Fibroblast of pulmonary artery (primary cell): ENCODE results near the gene SETD3.
A peak's percentile ranks its signal among the peaks of the same experiment; 100 is the strongest.

Experiments used
- DNase-seq: peaks from one replicate; pipeline ENCODE4 v3.0.0-alpha.2; 2010; ENCODE audit warnings: low read depth
- H3K4me3 ChIP-seq: replicated peaks from 2 replicates; pipeline ENCODE4 v1.5.1; 2011; ENCODE audit warnings: low read depth, mild to moderate bottlenecking, control low read depth, low read length, moderate library complexity
- TF ChIP-seq, protein P1 (sequence below): IDR thresholded peaks from 2 replicates; pipeline ENCODE4 v1.5.1; 2011; ENCODE audit warnings: mild to moderate bottlenecking, control low read depth, low read length, inconsistent platforms; ENCODE audit errors: missing control alignments

SETD3 gene

DNA sequence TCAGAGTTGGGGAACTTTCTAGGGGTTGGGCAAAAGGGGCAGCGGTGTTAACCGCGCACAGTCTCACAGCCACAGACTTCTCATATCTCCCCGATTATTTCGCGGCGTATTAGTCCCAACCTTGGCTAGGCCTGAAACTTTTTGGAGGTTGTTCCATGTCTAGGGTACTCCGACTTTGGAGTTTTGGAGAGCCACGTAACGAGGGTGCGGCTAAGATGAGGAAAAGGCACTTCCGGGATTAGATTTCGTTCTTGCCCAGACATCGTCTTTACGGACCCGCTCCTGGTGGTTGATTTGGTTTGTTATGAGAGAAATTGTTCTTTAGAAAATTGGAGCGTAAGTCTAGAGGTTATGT, 1.1 kb upstream of the SETD3 start:
- DNase-seq, result peak; percentile 38
- peak overlapping the region; percentile 99 for H3K4me3 ChIP-seq
- TF ChIP-seq, protein P1, sequence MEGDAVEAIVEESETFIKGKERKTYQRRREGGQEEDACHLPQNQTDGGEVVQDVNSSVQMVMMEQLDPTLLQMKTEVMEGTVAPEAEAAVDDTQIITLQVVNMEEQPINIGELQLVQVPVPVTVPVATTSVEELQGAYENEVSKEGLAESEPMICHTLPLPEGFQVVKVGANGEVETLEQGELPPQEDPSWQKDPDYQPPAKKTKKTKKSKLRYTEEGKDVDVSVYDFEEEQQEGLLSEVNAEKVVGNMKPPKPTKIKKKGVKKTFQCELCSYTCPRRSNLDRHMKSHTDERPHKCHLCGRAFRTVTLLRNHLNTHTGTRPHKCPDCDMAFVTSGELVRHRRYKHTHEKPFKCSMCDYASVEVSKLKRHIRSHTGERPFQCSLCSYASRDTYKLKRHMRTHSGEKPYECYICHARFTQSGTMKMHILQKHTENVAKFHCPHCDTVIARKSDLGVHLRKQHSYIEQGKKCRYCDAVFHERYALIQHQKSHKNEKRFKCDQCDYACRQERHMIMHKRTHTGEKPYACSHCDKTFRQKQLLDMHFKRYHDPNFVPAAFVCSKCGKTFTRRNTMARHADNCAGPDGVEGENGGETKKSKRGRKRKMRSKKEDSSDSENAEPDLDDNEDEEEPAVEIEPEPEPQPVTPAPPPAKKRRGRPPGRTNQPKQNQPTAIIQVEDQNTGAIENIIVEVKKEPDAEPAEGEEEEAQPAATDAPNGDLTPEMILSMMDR, result no peak

DNA sequence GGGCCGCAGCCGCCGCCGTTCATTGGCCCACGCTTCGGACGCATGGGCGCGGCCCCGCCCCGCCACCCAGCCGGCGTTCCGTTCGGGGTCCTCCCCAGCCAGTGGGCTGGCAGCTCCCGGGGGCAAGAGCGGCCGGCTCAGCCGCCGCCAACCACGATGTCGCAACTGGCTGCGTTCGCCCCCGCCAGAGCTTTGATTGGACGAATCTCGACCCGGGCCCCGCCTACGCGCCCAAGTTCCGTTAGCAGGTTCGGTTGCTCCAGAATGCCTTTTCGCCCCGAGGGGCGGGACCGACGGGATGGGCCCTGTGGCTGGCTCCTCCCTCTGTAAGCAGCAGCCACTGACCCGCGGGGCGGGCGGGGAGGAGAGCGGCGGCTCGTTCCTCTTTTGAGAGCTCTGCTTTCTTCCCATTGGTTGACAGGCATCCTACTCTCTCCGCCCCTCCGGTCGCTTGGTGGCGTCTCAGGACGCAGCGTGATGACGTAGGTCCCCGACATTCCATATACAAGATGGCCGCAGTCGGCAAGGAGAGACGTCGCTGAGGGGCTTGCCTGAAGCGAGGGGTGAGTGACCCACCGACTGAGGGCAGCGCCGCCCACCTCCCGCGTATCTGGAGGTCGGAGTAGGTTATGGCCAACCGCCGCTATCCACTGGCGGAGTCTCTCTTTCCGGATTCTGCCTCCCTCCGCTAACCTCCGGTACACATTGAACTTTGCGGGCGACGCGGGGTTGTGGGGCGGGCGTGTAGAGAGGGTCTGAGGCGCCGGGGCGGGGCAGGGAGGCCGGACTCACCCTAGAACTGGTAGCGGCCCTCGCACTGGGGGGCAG, 472 bp upstream of the SETD3 start, which contains the start of gene CCNK:
Gene CCNK, plus strand, starts transcription at position 493 of the 828 bp plus-strand sequence. CDS start 11,269 bp downstream, outside the sequence.
- peak; percentile 100 for DNase-seq
- H3K4me3 ChIP-seq, result peak within 1 kb of the TSS; percentile 99
- TF ChIP-seq, protein P1, result no peak

DNA sequence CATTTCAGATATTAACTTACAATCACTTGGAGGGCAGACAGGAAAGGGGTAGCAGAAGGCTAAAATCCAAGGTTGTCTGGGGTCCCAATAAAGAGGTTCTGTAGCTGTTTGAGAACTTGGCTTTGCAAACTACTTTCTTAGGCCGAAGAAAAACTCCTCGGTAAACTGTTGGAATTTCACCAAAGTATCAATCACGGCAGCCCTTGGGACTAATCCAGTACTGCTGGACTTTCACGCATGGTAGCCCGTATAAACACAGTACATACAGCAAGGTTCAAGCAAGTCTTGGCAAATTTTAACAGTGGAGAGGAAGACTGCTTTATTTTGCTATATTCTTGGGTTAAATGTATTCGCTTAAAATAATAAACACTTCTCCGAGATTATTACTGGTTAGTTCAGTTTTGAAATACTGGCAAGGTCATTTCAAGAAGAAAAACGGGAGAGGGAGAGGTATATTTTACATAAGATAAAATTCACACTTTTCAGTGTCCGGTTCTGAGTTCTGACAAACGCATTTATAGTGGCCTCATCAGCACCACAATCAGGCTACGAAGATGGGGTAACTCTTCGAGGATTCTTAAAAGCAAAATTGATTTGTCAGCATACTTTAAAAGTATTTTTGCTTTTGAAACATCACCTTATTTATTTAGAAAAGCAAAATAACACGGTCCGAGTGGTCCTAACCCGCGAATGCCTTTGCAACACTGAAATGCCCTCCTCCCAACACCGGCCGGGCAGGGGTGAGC, 1.3 kb downstream of the SETD3 start:
- peak overlapping the region; percentile 73 for H3K4me3 ChIP-seq
- peak; percentile 10 for DNase-seq
- TF ChIP-seq, protein P1, result no peak

DNA sequence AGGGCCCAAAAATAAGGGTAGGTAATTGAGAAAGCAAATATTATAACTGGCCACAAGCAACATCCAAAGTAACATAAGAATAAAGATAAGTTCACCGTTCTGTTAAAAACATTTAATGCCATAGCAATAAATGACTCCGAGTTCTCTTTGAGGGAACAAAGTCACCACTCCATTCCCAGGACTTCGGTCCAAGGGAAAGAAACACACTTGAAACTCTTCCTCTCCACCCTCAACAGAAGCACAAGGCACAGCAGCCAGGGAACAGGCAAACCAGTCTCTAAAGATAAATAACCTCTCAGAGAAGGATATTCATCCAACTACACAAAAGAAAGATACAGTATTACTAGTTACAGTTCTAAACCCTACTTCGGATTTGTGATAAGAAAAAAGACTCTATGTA, 2.5 kb downstream of the SETD3 start:
- H3K4me3 ChIP-seq, result no peak overlapping the region
- DNase-seq, result no peak
- TF ChIP-seq, protein P1, result no peak

DNA sequence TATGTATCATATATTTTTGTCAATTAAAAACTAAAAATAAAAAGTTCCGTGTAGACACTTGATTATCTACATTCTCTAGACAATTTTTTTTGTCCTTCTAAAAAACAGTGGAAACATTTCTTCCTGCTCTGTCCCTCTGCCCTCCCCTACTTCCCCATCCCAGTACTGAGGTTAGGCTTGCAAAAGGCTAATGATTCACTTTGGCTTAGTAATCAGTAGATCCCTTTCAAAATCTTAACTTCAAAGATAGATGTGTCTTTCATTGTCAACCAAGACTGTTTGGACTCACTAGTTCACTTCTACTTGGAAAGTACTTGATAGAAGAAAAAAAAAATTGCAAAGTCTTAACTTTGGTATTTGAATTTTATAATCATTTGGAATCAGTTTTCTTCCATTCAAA, 3.8 kb downstream of the SETD3 start:
- DNase-seq, result peak; percentile 25
- TF ChIP-seq, protein P1, result no peak
- no peak overlapping the region for H3K4me3 ChIP-seq

DNA sequence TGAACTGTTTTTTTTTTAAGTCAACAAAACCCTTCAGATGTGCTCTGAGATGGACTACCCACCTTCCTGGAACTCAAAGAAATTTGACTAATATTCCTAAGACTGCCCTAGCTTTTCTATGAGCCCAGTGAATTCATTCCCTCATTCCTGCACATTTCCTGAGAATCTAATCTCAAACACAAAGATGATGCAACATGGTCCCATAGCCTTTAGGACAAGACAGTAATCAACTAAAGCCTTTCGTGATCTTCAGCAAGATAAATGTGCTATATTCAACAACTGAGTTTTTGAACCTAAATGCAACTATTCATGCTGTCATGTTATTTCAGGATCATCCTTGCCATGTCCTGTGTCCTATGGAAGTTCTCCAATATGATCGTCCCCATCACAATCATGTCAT, 5.0 kb downstream of the SETD3 start:
- peak; percentile 25 for DNase-seq
- TF ChIP-seq, protein P1, result no peak
- no peak overlapping the region for H3K4me3 ChIP-seq
